Measurements from ENCODE around the gene SEC61A1.
A peak's percentile ranks its signal among the peaks of the same experiment; 100 is the strongest.

Gene SEC61A1

GRCh38 chr3:128054367-128054766 lies 2.1 kb downstream of the SEC61A1 start:
- DNase-seq (ENCODE audit: low read depth) = no peak
- peak overlapping the region; percentile 68 for H3K4me3 ChIP-seq (ENCODE audit: low read depth, low read length)

GRCh38 chr3:128056258-128056657 lies 4.0 kb downstream of the SEC61A1 start:
- H3K4me3 ChIP-seq (ENCODE audit: low read depth, low read length) = no peak overlapping the region
- no peak for DNase-seq (ENCODE audit: low read depth)
- no peak for TF ChIP-seq CTCF (IDR thresholded peaks at IDR 0.05; ENCODE audit: control insufficient read depth, extremely low read depth, insufficient read depth)

More at GRCh38 chr3:128054367-128054766, 2.1 kb downstream of the SEC61A1 start:
- no peak for TF ChIP-seq CTCF (IDR thresholded peaks at IDR 0.05; ENCODE audit: control insufficient read depth, extremely low read depth, insufficient read depth)

GRCh38 chr3:128060473-128061381 lies 8.5 kb downstream of the SEC61A1 start:
- no peak for DNase-seq (ENCODE audit: low read depth)
- no peak overlapping the region for H3K4me3 ChIP-seq (ENCODE audit: low read depth, low read length)
- no peak for TF ChIP-seq CTCF (IDR thresholded peaks at IDR 0.05; ENCODE audit: control insufficient read depth, extremely low read depth, insufficient read depth)

- no peak for TF ChIP-seq CTCF (IDR thresholded peaks at IDR 0.05; ENCODE audit: control insufficient read depth, extremely low read depth, insufficient read depth)
- DNase-seq (ENCODE audit: low read depth) = no peak
- H3K4me3 ChIP-seq (ENCODE audit: low read depth, low read length) = no peak overlapping the region
Observed at GRCh38 chr3:128062033-128062745, 10.0 kb downstream of the SEC61A1 start.

- no peak overlapping the region for H3K4me3 ChIP-seq (ENCODE audit: low read depth, low read length)
- TF ChIP-seq CTCF (IDR thresholded peaks at IDR 0.05; ENCODE audit: control insufficient read depth, extremely low read depth, insufficient read depth) = no peak
- no peak for DNase-seq (ENCODE audit: low read depth)
Observed at GRCh38 chr3:128063865-128064264, 11.6 kb downstream of the SEC61A1 start.

- no peak overlapping the region for H3K4me3 ChIP-seq (ENCODE audit: low read depth, low read length)
- TF ChIP-seq CTCF (IDR thresholded peaks at IDR 0.05; ENCODE audit: control insufficient read depth, extremely low read depth, insufficient read depth) = no peak
- no peak for DNase-seq (ENCODE audit: low read depth)
Observed at GRCh38 chr3:128064962-128065361, 12.7 kb downstream of the SEC61A1 start.
